Muscle of arm (tissue), 12 donors: Measurements from ENCODE around the gene ARID1B. TPM values are rescaled to one million over a fixed set of nuclear protein-coding genes. Genes with fewer than 3 reads are reported as not detected.

Experiments
- DNase-seq: peaks from one replicate; pipeline ENCODE4 v3.0.0-alpha.2; 2013
- polyA plus RNA-seq, 12 donors: library from polyadenylated mRNA; unstranded; fragments of 120-200 nt; gene quantifications; one replicate each; pipeline ENCODE4 v1.2.1, GENCODE V29; 2013; ENCODE audit not compliant: insufficient read length in 12 of 12

The ARID1B gene
- polyA plus RNA-seq, 12 donors = 54.3 to 377 (median 68.6) TPM

- DNase-seq = no peak
Observed at GRCh38 chr6:157095569-157095968, 318.4 kb downstream of the ARID1B start.

GRCh38 chr6:157096105-157096504, 318.9 kb downstream of the ARID1B start:
- no peak for DNase-seq

GRCh38 chr6:157096522-157096921, 319.3 kb downstream of the ARID1B start:
- DNase-seq = no peak

- DNase-seq = no peak
Observed at GRCh38 chr6:157097255-157097955, 320.2 kb downstream of the ARID1B start.

- DNase-seq = no peak
Observed at GRCh38 chr6:157098999-157099398, 321.8 kb downstream of the ARID1B start.

- DNase-seq = no peak
Observed at GRCh38 chr6:157099912-157100593, 322.9 kb downstream of the ARID1B start.

GRCh38 chr6:157101166-157101565, 324.0 kb downstream of the ARID1B start:
- no peak for DNase-seq

- no peak for DNase-seq
Observed at GRCh38 chr6:157104803-157105202, 327.6 kb downstream of the ARID1B start.

GRCh38 chr6:157106487-157106886, 329.3 kb downstream of the ARID1B start:
- DNase-seq = no peak

GRCh38 chr6:157107571-157107914, 330.4 kb downstream of the ARID1B start:
- no peak for DNase-seq

GRCh38 chr6:157107915-157108651, 330.9 kb downstream of the ARID1B start:
- DNase-seq = no peak

- no peak for DNase-seq
Observed at GRCh38 chr6:157108923-157109322, 331.7 kb downstream of the ARID1B start.

GRCh38 chr6:157110607-157111006, 333.4 kb downstream of the ARID1B start:
- no peak for DNase-seq

- no peak for DNase-seq
Observed at GRCh38 chr6:157113389-157113788, 336.2 kb downstream of the ARID1B start.

- no peak for DNase-seq
Observed at GRCh38 chr6:157116426-157116825, 339.2 kb downstream of the ARID1B start.

GRCh38 chr6:157117431-157118095, 340.4 kb downstream of the ARID1B start:
- DNase-seq = no peak

- no peak for DNase-seq
Observed at GRCh38 chr6:157119502-157120027, 342.4 kb downstream of the ARID1B start.

- no peak for DNase-seq
Observed at GRCh38 chr6:157120534-157121232, 343.5 kb downstream of the ARID1B start.

- no peak for DNase-seq
Observed at GRCh38 chr6:157121897-157122296, 344.7 kb downstream of the ARID1B start.

- no peak for DNase-seq
Observed at GRCh38 chr6:157123234-157123633, 346.1 kb downstream of the ARID1B start.

GRCh38 chr6:157124485-157125254, 347.5 kb downstream of the ARID1B start:
- DNase-seq = no peak
